GM12878 (cell line): ENCODE measurements around the gene GABBR2. TPM values are rescaled to one million over a fixed set of nuclear protein-coding genes. Genes with fewer than 3 reads are reported as not detected.
"Not testable (repeated sequence)": the region's sequence is repeated elsewhere in the genome, so short reads cannot be mapped to it uniquely, and the experiment has no call there.

ENCODE experiments used
- ATAC-seq: fragments of 200-7000 bp; cut with Tn5 transposase; 3 replicates; pipeline ENCODE4 v1.9.1; 2020; ENCODE audit warnings: mild to moderate bottlenecking, moderate library complexity
- BruUV-seq: library from RNA; stranded (reverse); fragments of 400-500 nt; replicated peaks from 2 replicates; lab custom pipeline; 2021; lab: Mats Ljungman, UMichigan
- CTCF ChIA-PET: fragments of 300-600 bp; sonication (Branson Sonifier 250); formaldehyde crosslinking; extraction: SDS; loops from one replicate; lab custom pipeline; 2021; ENCODE audit warnings: inconsistent platforms; lab: Yijun Ruan, JAX
- POLR2A ChIA-PET: fragments of 350-600 bp; formaldehyde crosslinking; extraction: SDS; loops from one replicate; lab custom pipeline; 2021; ENCODE audit warnings: inconsistent platforms; lab: Charles Lee
- RAD21 ChIA-PET: fragments of 300-600 bp; sonication (Branson Sonifier 250); formaldehyde crosslinking; loops from one replicate; lab custom pipeline; 2023; ENCODE audit warnings: antibody characterized with exemption; ENCODE audit not compliant: unreplicated experiment; lab: Charles Lee
- SMC1A ChIA-PET: fragments of 300-600 bp; sonication (Branson Sonifier 250); formaldehyde crosslinking; loops from one replicate; lab custom pipeline; 2023; ENCODE audit not compliant: unreplicated experiment, uncharacterized antibody; lab: Charles Lee
- DNase-seq: peaks from one replicate; pipeline ENCODE4 v3.0.0-alpha.2; 2011; ENCODE audit warnings: low read depth, low spot score
- FAIRE-seq: peaks from 3 replicates; lab custom pipeline; 2011; peaks lifted over from hg19 to GRCh38; lab: Jason Lieb, UNC
- H2AFZ ChIP-seq: 2 replicates; pipeline ENCODE4 v1.6.0; 2011; ENCODE audit warnings: low read depth, low read length, control low read depth; ENCODE audit not compliant: control insufficient read depth
- H3K27ac ChIP-seq: 2 replicates; pipeline ENCODE4 v1.5.1; 2011; ENCODE audit warnings: control low read depth; ENCODE audit not compliant: control insufficient read depth, insufficient read depth
- H3K27me3 ChIP-seq, 2 experiments: replicated peaks in 1 of 2; 2 replicates each; pipeline versions ENCODE4 v1.6.0 to v1.6.1; 2011; ENCODE audit warnings: low read length in 1 of 2; ENCODE audit not compliant: control insufficient read depth in 2 of 2, insufficient read depth in 2 of 2
- H3K36me3 ChIP-seq, 2 experiments: 2 replicates each; pipeline ENCODE4 v1.5.1; 2011; ENCODE audit warnings: low read length in 1 of 2; ENCODE audit not compliant: control insufficient read depth in 2 of 2, insufficient read depth in 2 of 2
- H3K4me1 ChIP-seq: 2 replicates; pipeline ENCODE4 v1.6.1; 2011; ENCODE audit warnings: mild to moderate bottlenecking, low read length, moderate library complexity, mixed read lengths; ENCODE audit not compliant: control insufficient read depth, insufficient read depth
- H3K4me2 ChIP-seq: 2 replicates; pipeline ENCODE4 v1.6.0; 2011; ENCODE audit warnings: control low read depth; ENCODE audit not compliant: control insufficient read depth, insufficient read depth
- H3K4me3 ChIP-seq: fragments of 200-600 bp; sonication (generic); 2 replicates; pipeline ENCODE4 v1.5.1; 2016
- H3K79me2 ChIP-seq: 2 replicates; pipeline ENCODE4 v1.6.0; 2011; ENCODE audit warnings: low read length; ENCODE audit not compliant: control insufficient read depth, insufficient read depth
- H3K9ac ChIP-seq: 2 replicates; pipeline ENCODE4 v1.8.0; 2011; ENCODE audit warnings: low read length, control low read depth, mixed read lengths; ENCODE audit not compliant: control insufficient read depth, insufficient read depth
- H3K9me3 ChIP-seq: replicated peaks from 3 replicates; pipeline ENCODE4 v1.5.1; 2011; ENCODE audit warnings: mild to moderate bottlenecking, low read length; ENCODE audit not compliant: control insufficient read depth, insufficient read depth
- H4K20me1 ChIP-seq: 2 replicates; pipeline ENCODE4 v1.6.0; 2011; ENCODE audit not compliant: control insufficient read depth, insufficient read depth
- CBX3 ChIP-seq: fragments of 200-600 bp; sonication (generic); IDR thresholded peaks from 2 replicates; pipeline ENCODE4 v1.6.1; 2016; ENCODE audit warnings: low read depth, borderline replicate concordance
- CEBPB ChIP-seq, 2 experiments: fragments of 150-350 bp in 1 of 2; IDR thresholded peaks; 2 replicates each; pipeline ENCODE4 v1.6.1; 2012 to 2014; ENCODE audit warnings: low read depth in 2 of 2, low read length in 2 of 2, borderline replicate concordance in 1 of 2, inconsistent platforms in 1 of 2
- E4F1 ChIP-seq: fragments of 450-650 bp; IDR thresholded peaks from 2 replicates; pipeline ENCODE4 v1.6.1; 2018; ENCODE audit warnings: borderline replicate concordance, mild to moderate bottlenecking; ENCODE audit not compliant: partially characterized antibody
- GABPA ChIP-seq: IDR thresholded peaks from 2 replicates; pipeline ENCODE4 v1.6.1; 2014; ENCODE audit warnings: antibody characterized with exemption, low read depth, mild to moderate bottlenecking, inconsistent platforms
- IRF4 ChIP-seq: IDR thresholded peaks from 2 replicates; pipeline ENCODE4 v1.6.1; 2011; ENCODE audit warnings: low read depth, low read length
- IRF5 ChIP-seq: fragments of 450-650 bp; IDR thresholded peaks from 2 replicates; pipeline ENCODE4 v1.6.1; 2017; ENCODE audit warnings: borderline replicate concordance
- NKRF ChIP-seq: fragments of 450-650 bp; conservative IDR thresholded peaks from 2 replicates; pipeline ENCODE4 v1.6.1; 2017; ENCODE audit warnings: mild to moderate bottlenecking, moderate library complexity
- POLR2AphosphoS5 ChIP-seq: IDR thresholded peaks from 2 replicates; pipeline ENCODE4 v1.6.1; 2011; ENCODE audit warnings: mild to moderate bottlenecking, low read length, inconsistent platforms
- ZNF384 ChIP-seq: IDR thresholded peaks from 2 replicates; pipeline ENCODE4 v1.6.1; 2012; ENCODE audit warnings: low read depth, mild to moderate bottlenecking, low read length, improper control_type of control experiment, borderline replicate concordance
- WGBS: methylation state at CpG from one replicate; pipeline ENCODE4 v1.1.6; 2016; ENCODE audit warnings: low lambda C conversion rate; ENCODE audit not compliant: insufficient replicate concordance, insufficient coverage; ENCODE audit errors: missing lambda C conversion rate; 5-methylcytosine and 5-hydroxymethylcytosine counted together
- in situ Hi-C: fragments of 300-500 bp; cut with MboI; formaldehyde crosslinking; loops from 9 replicates; pipeline ENCODE4 v1.14.3; 2018; ENCODE audit warnings: mixed read lengths
- intact Hi-C: fragments of 100-400 bp; cut with micrococcal nuclease; formaldehyde crosslinking; loops from one replicate; pipeline ENCODE4 v1.14.2; 2022; ENCODE audit not compliant: unreplicated experiment
- polyA plus RNA-seq, 11 experiments: library from polyadenylated mRNA; depleted of rRNA in 4 of 11; unstranded in 6 of 11; stranded (reverse) in 5 of 11; fragments of >200 nt; fragmentation: Nextera tagmentation in 4 of 11; fragmentation: Illumina TruSeq in 1 of 11; extraction: Ambion mirVana in 4 of 11; extraction: Trizol in 1 of 11; gene quantifications; 1 replicate in 1 of 11; 2 replicates in 10 of 11; pipeline versions ENCODE4 v1.2.1 to v1.2.3, GENCODE V29; 2011 to 2016; ENCODE audit warnings: inconsistent platforms in 2 of 11, missing spikeins in 2 of 11, low read depth in 1 of 11
- total RNA-seq, 4 experiments: library from RNA; depleted of rRNA in 3 of 4; stranded (reverse); fragments of >200 nt in 3 of 4; fragmentation: Illumina TruSeq in 1 of 4; extraction: Trizol in 1 of 4; gene quantifications; 2 replicates each; pipeline versions ENCODE4 v1.2.1 to v1.2.3, GENCODE V29; 2013 to 2021

GABBR2 gene
- total and polyA plus RNA-seq, 10 of the 15 experiments (the other 5 are each of a cell fraction or from before 2014, with no cell fraction given): 0.02 to 2.2 (median 0.06) TPM; not detected in 2

DNA sequence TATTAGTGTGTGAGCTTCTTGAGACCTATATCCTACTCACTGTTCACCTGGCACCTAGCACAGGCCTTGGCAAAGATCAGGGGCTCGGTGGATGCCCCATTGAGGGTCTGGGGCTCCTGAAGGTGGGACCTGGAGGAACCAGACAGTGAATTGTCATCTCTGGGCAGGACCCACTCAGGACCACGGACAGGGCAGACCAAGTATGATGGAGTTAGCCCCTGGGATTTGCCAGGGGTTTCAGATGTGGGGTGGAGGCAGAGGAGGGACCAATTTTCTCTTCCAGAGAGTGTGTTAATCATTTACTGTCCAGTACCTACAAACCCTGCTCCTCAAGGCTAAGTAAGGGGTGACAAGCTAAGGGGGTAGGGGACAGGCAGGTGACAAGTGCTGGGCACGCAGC is 424.0 kb downstream of the GABBR2 start (continued):
- TF ChIP-seq IRF5: no peak

DNA sequence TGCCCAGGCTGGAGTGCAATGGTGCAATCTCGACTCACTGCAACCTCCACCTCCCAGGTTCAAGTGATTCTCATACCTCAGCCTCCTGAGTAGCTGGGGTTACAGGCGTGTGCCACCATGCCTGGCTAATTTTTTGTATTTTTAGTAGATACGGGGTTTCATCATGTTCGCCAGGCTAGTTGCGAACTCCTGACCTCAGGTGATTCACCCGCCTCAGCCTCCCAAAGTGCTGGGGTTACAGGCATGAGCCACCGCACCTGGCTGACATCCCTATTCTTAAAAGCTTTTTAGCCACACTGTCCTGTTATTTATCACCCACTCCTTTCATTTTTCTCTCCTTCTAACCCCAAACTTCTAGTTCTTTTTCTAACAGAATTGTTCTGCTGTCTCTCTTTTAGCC is 425.6 kb downstream of the GABBR2 start:
- H3K4me3 ChIP-seq, ATAC-seq, DNase-seq, H3K4me1 ChIP-seq, H3K9ac ChIP-seq, H2AFZ ChIP-seq, H3K9me3 ChIP-seq, POLR2A ChIA-PET, RAD21 ChIA-PET, FAIRE-seq, H3K36me3 ChIP-seq, H4K20me1 ChIP-seq, H3K79me2 ChIP-seq, intact Hi-C loops, H3K27ac ChIP-seq, BruUV-seq, in situ Hi-C loops, H3K4me2 ChIP-seq, H3K27me3 ChIP-seq: not testable (repeated sequence)
- ChIA-PET SMC1A (interaction anchor here (1.6 kb wide), 1 partner anchor 209 kb away, joined by 3 read pairs; no protein-coding TSS in a partner anchor), CTCF (interaction anchor here (0.7 kb wide), 1 partner anchor 59 kb away, joined by 3 read pairs; no protein-coding TSS in a partner anchor)
- 5% methylated on average over 7 of the region's 7 CpGs for WGBS

GRCh38 chr9:98281281-98281680 is 427.5 kb downstream of the GABBR2 start:
- SMC1A ChIA-PET: no interaction called here
- no peaks in the 10 kb centered on the region for H3K4me1 ChIP-seq
- peaks cover 0 to 3% of the 10 kb centered on the region in 2 experiments; a peak in 2 of 4 replicates for H3K27me3 ChIP-seq
- no peaks in the 10 kb centered on the region for H3K9me3 ChIP-seq
- no peaks in the 10 kb centered on the region for H3K79me2 ChIP-seq
- no peak overlapping the region for H3K4me3 ChIP-seq
- WGBS: 83% methylated on average over 1 of the region's 1 CpG
- FAIRE-seq (no peak), DNase-seq (no peak), ATAC-seq (no peak)
- H2AFZ ChIP-seq: no peak overlapping the region
- no peak overlapping the region for H3K9ac ChIP-seq
- H3K36me3 ChIP-seq: no peaks in the 10 kb centered on the region
- RAD21 ChIA-PET: no interaction called here
- no peak overlapping the region for H3K27ac ChIP-seq
- in situ Hi-C loops (no loop called here), intact Hi-C loops (no loop called here)
- POLR2A ChIA-PET: no interaction called here
- H3K4me2 ChIP-seq: no peak overlapping the region
- no peaks in the 10 kb centered on the region for H4K20me1 ChIP-seq
- CTCF ChIA-PET: interaction anchor here (0.7 kb wide), 1 partner anchor 390 kb away, joined by 3 read pairs; no protein-coding TSS in a partner anchor
- no TSS peak for BruUV-seq
- TF ChIP-seq CEBPB (IDR thresholded peaks at IDR 0.05; ENCODE audit: borderline replicate concordance in 1 of 2, low read depth in 2 of 2, low read length in 2 of 2): no peak
- no peak for TF ChIP-seq CBX3
- TF ChIP-seq ZNF384: no peak
- no peak for TF ChIP-seq NKRF
- TF ChIP-seq GABPA: no peak
- TF ChIP-seq POLR2AphosphoS5: no peak
- TF ChIP-seq IRF4: no peak
- no peak for TF ChIP-seq E4F1
